NCI-H1092 treated with DMSO at 0.1 percent for 48 hours (cell line): ENCODE data around the gene TMEM117.
A peak's percentile ranks its signal among the peaks of the same experiment; 100 is the strongest.
"Not testable (repeated sequence)": the region's sequence is repeated elsewhere in the genome, so short reads cannot be mapped to it uniquely, and the experiment has no call there.

Source experiments
- DNase-seq: peaks from one replicate; lab custom pipeline; 2025; lab: John Stamatoyannopoulos, UW

The TMEM117 gene

DNA sequence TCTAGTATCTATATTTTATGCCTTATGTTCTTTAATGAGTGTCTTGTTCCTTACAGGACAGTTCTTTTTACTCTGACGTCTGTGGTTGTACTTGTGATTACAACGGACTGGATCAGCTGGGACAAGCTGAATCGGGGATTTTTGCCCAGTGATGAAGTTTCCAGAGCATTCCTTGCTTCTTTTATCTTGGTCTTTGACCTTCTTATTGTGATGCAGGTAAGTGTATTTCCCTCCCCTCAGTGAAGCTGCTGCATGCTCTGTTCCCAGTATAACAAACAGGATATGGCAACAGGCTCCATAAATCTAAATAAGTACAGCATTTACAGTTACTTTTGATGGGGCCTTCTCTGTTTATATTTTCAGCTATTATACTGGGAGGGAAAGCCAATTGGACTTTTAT is 463.6 kb downstream of the TMEM117 start:
- DNase-seq, result no peak

DNA sequence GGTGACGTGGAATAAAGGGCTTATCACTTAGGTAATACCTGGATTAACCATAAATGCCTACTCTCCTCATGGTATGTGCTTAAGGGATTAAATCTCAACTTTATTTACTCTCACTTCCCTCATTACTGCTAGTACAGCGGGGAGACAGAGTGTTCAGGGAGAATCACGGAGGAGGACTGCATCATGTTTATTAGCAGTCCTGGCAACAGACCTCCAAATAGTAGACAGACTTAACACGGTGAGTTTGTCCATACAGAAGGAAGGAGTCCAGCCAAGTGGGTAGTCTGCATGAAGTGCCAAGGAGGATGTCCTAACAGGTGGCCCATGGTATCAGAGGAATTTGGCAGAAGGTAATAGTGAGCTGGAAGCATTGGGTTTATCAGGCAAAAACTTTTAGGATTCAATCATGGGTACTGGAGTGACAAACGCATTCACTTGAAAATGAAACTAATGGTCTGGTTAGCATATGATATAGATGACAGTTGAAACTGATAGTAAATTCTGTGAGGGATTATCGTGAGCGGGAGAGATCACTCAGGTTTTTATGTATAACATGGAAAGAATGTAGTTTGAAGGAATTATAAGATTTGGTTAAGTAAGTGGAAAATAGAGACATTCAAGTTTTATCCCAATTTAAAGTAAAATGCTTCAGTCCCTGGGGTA is 471.8 kb downstream of the TMEM117 start:
- no peak for DNase-seq

GRCh38 chr12:44313188-44313587 is 477.3 kb downstream of the TMEM117 start:
- no peak for DNase-seq

- DNase-seq, result no peak
These were observed 478.2 kb downstream of the TMEM117 start for GRCh38 chr12:44314007-44314500.

DNA sequence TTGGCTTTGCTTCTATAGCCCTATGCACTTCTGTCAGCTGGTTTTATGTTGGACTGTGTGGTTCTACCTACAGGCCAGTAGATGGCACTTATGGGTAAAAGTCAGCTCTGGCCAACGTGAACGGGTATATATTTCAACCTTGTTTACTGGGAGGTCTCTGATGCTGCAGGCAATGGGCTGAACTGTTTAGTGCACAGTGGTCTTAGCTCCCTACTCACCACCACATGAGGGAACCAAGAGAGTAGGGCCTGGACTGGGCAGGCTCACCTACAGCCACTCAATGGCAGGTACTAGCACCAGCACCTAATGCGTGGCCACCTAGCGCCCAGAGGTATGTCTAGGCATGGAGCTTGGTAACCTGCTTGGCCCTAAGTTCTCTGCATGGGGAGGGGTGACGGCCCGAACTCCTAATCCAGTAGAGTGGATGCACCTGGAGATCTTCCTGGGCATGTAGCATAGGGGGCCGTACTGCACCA is 481.8 kb downstream of the TMEM117 start:
- DNase-seq, result peak; percentile 92

DNA sequence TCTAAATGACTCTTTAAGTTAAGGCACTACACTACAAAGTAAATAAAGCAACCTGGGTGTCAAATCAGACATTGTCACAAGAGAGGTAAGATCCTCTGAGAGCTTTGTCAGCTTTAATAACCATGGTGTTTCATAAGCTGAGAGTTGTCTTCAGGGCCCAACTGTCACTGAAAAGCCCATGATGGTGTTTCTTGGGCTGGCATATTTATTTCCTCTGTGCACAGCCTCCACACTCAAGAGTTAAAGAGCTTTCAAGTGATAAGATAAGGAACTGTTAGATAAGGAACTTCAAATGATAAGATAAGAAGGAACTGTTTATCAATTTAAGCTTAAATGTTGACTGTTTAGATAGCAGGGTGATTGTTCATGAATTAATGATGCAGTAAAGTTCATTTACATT is 495.4 kb downstream of the TMEM117 start:
- DNase-seq, result no peak

- DNase-seq, result no peak
These were observed 498.5 kb downstream of the TMEM117 start for GRCh38 chr12:44334347-44334746.

- DNase-seq, result no peak
These were observed 499.1 kb downstream of the TMEM117 start for GRCh38 chr12:44335030-44335429.

DNA sequence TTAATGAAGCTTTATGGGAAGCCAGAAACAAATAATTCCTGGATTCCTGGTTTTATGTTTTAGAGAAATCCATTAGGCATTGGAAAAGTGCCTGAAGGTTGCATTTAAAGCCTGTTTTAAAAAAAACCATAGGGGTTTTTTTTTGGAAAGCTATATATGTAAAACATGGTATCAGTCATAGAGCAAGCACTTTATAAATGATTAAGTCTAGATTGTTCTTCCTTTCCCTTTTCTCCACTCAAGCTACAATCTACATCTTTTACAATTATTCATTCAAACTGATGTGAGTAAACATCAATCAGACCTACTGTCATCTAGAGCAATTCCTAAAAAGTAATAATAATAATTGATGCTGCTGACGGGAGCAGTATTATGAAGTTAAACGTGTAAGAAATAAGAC is 500.7 kb downstream of the TMEM117 start:
- DNase-seq, result no peak

DNA sequence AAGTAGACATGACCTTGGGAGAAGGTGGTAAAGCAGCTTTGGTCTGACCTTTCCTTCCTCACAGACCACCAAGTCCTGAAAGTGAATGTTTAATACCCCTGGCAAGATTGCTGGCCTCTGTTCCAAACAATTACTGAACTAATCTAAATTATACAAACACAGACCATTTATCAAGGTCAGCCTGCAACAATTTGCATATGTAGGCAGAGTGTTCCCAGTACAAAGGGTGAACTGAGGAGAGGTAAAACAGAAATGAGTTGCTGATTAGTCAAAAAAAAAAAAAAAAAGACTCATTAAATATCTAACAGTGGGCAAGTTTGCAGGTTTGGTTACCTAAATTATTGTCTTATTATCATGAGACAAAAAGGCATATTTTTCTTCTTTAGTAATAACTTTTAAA is 506.5 kb downstream of the TMEM117 start:
- DNase-seq, result no peak

DNA sequence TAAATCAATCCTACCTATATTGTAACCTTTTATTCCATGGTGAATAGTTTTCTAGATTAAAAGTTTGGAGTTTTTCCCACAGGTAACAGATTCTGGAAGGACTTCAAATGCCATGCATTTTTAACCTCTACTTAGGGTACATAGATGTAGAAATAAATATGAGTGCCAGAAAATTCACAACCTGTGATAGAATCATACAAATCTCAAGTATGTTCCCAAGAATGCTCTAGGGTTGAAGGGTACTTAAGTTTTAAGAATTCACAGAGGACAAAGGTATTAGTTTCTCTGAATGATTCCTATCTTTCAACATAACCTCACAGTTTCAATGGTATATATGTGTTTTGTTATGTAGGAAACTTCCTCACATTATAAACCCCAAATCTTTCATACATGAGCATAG is 511.3 kb downstream of the TMEM117 start:
- DNase-seq, result no peak

- DNase-seq, result no peak
These were observed 521.6 kb downstream of the TMEM117 start for GRCh38 chr12:44357494-44357893.

- DNase-seq, result no peak
These were observed 522.8 kb downstream of the TMEM117 start for GRCh38 chr12:44358636-44359035.

- no peak for DNase-seq
These were observed 527.1 kb downstream of the TMEM117 start for GRCh38 chr12:44362947-44363346.

DNA sequence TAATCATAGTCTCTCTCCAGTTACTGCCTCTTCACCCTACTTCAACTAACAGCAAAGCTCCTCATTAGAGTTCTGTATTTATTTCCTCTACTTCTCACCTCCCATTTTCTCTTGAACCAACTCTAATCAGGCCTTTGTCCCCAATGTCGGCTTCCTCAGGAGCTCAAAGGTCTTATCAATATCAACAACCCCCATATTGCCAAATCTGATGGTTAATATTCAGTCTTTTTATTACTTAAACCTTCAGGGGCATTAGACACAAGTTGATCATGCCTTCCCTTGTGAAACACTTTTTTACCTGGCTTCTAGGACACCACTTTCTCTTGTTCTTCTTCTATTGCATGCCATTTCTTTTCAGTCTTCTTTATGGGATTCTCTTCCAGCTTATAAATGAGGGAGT is 531.3 kb downstream of the TMEM117 start:
- DNase-seq, result no peak

DNA sequence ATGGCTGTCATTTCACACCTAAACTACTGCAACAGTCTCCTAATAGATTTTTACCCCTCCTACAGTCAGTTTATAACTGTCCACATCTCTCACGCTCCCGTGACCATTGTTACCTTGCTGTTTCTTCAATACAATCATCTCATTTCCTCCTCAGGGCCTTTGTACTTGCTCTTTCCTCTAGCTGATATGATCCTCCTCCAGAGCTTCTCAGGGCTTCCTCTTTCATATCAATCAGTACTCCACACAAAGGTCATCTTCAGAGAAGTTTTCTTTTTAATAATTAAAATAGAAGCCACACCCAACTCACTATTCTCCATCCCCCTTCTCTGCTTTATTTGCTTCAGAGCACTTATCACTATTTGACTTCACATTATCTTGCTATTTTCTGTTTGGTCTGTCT is 532.0 kb downstream of the TMEM117 start:
- no peak for DNase-seq

GRCh38 chr12:44369998-44370397 is 534.1 kb downstream of the TMEM117 start:
- peak; percentile 21 for DNase-seq

GRCh38 chr12:44370982-44371381 is 535.1 kb downstream of the TMEM117 start:
- no peak for DNase-seq

DNA sequence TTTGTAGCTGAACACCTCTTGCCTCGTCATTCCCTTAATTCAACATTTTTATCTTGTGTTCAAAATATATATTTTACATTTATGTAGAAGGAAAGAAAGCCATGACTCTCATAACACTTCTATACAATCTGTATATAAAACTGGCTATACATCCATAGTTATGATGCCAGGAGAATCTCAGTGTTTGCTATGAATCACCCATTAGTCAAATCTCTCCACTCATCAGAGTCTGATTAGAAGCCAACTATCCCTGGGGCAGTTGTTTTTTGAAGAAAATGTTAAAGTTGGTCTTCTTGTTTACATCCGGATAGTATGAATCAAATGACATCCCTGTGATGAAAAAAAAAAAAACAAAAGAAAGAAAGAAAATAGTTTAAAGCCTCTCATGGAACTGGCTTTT is 536.4 kb downstream of the TMEM117 start:
- no peak for DNase-seq

- DNase-seq, result no peak
These were observed 539.8 kb downstream of the TMEM117 start for GRCh38 chr12:44375694-44376093.

DNA sequence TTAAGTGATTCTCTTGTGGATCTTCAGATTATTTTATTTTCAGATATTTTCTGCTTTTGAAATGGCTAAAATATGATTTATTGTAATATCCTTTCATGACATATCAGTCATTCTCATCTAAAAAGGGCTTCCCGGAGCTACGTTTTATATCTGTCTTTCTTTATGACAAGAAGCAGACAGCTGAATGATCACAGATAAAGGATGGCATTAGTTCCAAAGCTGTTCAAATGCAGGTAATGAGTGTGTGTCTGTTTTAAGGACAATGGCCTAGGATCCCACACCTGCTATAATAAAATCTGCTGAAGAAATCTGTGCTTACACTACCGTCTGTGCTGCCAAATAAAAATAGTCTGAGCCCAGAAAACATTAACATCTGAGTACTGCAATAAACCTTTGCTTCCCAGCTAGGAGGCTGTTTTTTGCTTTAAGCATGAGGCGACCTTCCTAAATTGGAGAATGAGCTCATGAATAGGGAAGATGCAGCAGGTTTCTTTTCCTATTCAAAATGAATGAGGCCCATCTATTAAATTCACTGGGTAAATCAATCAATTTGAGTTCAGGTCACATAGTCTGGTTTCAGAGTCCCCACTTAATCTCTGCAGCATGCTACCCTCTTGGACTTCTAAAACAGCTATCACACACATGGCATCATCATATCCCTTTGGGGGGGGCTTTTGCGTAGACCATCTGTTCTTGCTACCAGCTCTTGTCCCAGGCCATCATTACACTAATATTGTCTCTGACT is 541.7 kb downstream of the TMEM117 start:
- DNase-seq, result peak; percentile 100

DNA sequence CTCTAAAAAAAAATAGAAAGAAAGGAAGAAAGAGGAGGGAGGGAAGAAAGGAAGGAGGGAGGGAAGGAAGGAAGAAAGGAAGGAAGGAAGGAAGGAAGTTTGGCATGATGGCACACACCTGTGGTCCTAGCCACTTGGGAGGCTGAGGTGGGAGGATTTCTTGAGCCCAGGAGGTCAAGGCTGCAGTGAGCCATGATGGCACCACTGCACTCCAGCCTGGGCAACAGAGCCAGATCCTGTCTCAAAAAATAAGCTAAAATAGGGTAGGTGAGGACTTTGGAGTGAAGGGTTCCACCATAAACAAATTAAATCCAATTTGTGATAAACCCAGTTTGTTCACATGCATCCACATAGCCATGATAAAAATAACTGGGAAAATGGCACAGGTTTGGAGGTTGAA is 543.2 kb downstream of the TMEM117 start:
- not testable (repeated sequence) for DNase-seq

- peak; percentile 34 for DNase-seq
These were observed 544.0 kb downstream of the TMEM117 start for GRCh38 chr12:44379831-44380230.
